AG09309 (cell line): Measurements from ENCODE around the gene CCBE1.

Experiments
- DNase-seq: peaks from one replicate; pipeline ENCODE4 v3.0.0-alpha.2; 2010; ENCODE audit warnings: low read depth
- H3K4me3 ChIP-seq: 2 replicates; pipeline ENCODE4 v1.5.1; 2011; ENCODE audit warnings: mild to moderate bottlenecking, low read depth, low read length, moderate library complexity; ENCODE audit not compliant: control insufficient read depth
- CTCF ChIP-seq: IDR thresholded peaks from 2 replicates; pipeline ENCODE4 v1.5.1; 2011; ENCODE audit warnings: mild to moderate bottlenecking, low read depth, low read length, inconsistent platforms; ENCODE audit not compliant: insufficient read depth, control insufficient read depth; ENCODE audit errors: missing control alignments

CCBE1 gene

DNA sequence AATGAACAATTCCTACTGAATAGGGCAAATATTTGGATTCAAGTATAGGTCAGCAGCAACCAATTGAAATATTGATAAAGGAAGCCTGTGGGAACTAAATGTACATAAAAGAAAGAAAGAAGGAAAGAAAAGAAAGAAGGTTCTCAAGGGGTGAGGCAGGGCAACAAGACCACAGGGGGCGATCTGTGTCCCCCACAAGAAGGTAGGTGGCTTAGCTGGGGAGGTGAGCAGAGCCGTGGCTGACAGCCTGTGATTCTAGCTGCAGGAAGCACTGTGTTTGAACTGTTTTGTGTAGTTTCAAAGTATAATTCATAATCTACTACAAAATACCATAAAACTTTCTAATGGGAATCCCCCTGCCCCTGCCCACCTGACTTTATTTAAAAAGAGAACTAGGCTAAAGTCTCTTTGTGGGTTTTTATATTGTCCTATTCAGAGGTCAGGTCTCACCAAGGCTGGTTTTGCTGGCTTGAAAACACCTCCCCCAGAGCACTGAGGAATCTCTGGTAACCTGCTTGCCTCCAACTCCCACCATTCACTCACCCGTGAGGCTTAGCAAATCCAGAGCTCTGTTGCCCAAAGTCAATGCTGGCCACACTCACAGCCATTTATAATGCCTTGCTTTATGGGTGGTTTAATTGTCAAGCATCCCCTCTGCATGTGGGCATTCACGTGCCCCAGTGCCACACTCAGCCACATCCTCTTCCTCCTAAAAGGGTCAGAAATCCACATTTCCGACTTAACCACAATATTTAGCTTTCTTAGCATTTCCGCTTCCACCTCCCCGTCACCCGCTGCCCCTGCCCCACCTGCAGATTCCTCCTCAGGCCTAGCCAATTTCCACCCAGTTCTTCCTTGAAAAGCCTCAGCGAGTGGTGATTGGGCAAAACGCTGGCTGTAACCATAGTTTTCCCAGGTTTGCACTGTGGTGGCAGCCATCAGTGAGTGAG, 301.7 kb downstream of the CCBE1 start:
- TF ChIP-seq CTCF = no peak
- DNase-seq = no peak

DNA sequence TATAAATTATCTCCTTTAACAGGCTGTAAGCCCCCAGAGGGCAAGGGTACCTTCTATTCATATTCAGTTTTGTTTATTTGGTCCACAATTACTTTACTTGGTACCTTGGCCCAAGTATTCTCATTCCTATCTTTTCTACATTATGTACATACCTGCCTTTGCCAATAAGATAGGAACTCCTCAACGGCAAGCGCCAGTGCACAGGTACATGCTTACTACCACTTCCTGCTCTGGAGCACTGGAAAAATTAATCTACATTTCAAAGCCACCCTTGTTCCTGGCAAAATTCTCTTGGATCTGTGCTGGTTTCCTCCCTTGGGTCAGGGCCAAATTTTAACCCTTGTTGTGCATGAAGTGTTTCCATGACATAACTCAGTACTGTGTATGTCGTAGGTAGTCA, 303.8 kb downstream of the CCBE1 start:
- no peak overlapping the region for H3K4me3 ChIP-seq
- TF ChIP-seq CTCF = no peak
- DNase-seq = no peak

More for the DNA sequence above, 301.7 kb downstream of the CCBE1 start:
- no peak overlapping the region for H3K4me3 ChIP-seq

- H3K4me3 ChIP-seq = no peak overlapping the region
- DNase-seq = no peak
- TF ChIP-seq CTCF = no peak
Observed at GRCh38 chr18:59388817-59389216, 308.4 kb downstream of the CCBE1 start.

GRCh38 chr18:59387687-59388565, 309.3 kb downstream of the CCBE1 start:
- TF ChIP-seq CTCF = no peak
- no peak overlapping the region for H3K4me3 ChIP-seq
- no peak for DNase-seq

- DNase-seq = no peak
- TF ChIP-seq CTCF = no peak
- H3K4me3 ChIP-seq = no peak overlapping the region
Observed at GRCh38 chr18:59386909-59387686, 310.1 kb downstream of the CCBE1 start.

- H3K4me3 ChIP-seq = no peak overlapping the region
- TF ChIP-seq CTCF = no peak
- DNase-seq = no peak
Observed at GRCh38 chr18:59385191-59385590, 312.0 kb downstream of the CCBE1 start.
